ENCODE data around the gene JTB.

GRCh38 chr1:153990468-153991150, 13.1 kb upstream of the JTB start, which contains the start of gene RPS27:
- TF ChIP-seq CTCF (IDR thresholded peaks at IDR 0.05; ENCODE audit: low read depth, low read length, poor library complexity, severe bottlenecking), result no peak
- no peak for TF ChIP-seq EZH2phosphoT487 (IDR thresholded peaks at IDR 0.05; ENCODE audit: borderline replicate concordance, low read length)

Data from DOHH2 (cell line).